HG03066 (cell line): ENCODE measurements around the gene SCT.

Experiments
- ATAC-seq: cut with Tn5 transposase; IDR thresholded peaks from one replicate; pipeline ENCODE4 v1.9.1; 2021; ENCODE audit warnings: low read depth; ENCODE audit not compliant: unreplicated experiment

Gene SCT

GRCh38 chr11:645536-645935, 18.6 kb upstream of the SCT start:
- no peak for ATAC-seq

GRCh38 chr11:643849-644738, 17.1 kb upstream of the SCT start:
- no peak for ATAC-seq

GRCh38 chr11:643366-643765, 16.4 kb upstream of the SCT start:
- ATAC-seq = no peak

GRCh38 chr11:641806-642370, 14.9 kb upstream of the SCT start:
- ATAC-seq = no peak

- ATAC-seq = no peak
Measured at GRCh38 chr11:640021-640706, 13.2 kb upstream of the SCT start.

GRCh38 chr11:639332-639955, 12.5 kb upstream of the SCT start:
- no peak for ATAC-seq

GRCh38 chr11:638631-639331, 11.8 kb upstream of the SCT start:
- no peak for ATAC-seq

- ATAC-seq = no peak
Measured at GRCh38 chr11:637593-638521, 10.9 kb upstream of the SCT start.

GRCh38 chr11:637333-637592, 10.3 kb upstream of the SCT start:
- ATAC-seq = no peak

GRCh38 chr11:636511-637332, 9.7 kb upstream of the SCT start, which contains the start of gene DRD4:
Gene DRD4 (plus strand): TSS chr11:637269. CDS start chr11:637305, 36 bp downstream.
- ATAC-seq = no peak

- ATAC-seq = no peak
Measured at GRCh38 chr11:635945-636510, 9.0 kb upstream of the SCT start.

GRCh38 chr11:630871-631270, 3.9 kb upstream of the SCT start:
- no peak for ATAC-seq

- no peak for ATAC-seq
Measured at GRCh38 chr11:629237-629583, 2.2 kb upstream of the SCT start.

GRCh38 chr11:628056-628455, 1.1 kb upstream of the SCT start:
- no peak for ATAC-seq

- no peak for ATAC-seq
Measured at GRCh38 chr11:627308-627576, 261 bp upstream of the SCT start.

GRCh38 chr11:625636-626268, 1.2 kb downstream of the SCT start:
- no peak for ATAC-seq

GRCh38 chr11:624705-625635, 2.0 kb downstream of the SCT start, which contains the start of gene CDHR5:
Gene CDHR5 (minus strand): TSS chr11:624955. CDS start chr11:624902, 53 bp downstream.
- ATAC-seq = no peak
